ENCODE data around the gene FNBP1L. TPM values are rescaled to one million over a fixed set of nuclear protein-coding genes. Genes with fewer than 3 reads are reported as not detected.

Gene FNBP1L
- total RNA-seq, 2 experiments from 2014 or later: 0.13 TPM

DNA sequence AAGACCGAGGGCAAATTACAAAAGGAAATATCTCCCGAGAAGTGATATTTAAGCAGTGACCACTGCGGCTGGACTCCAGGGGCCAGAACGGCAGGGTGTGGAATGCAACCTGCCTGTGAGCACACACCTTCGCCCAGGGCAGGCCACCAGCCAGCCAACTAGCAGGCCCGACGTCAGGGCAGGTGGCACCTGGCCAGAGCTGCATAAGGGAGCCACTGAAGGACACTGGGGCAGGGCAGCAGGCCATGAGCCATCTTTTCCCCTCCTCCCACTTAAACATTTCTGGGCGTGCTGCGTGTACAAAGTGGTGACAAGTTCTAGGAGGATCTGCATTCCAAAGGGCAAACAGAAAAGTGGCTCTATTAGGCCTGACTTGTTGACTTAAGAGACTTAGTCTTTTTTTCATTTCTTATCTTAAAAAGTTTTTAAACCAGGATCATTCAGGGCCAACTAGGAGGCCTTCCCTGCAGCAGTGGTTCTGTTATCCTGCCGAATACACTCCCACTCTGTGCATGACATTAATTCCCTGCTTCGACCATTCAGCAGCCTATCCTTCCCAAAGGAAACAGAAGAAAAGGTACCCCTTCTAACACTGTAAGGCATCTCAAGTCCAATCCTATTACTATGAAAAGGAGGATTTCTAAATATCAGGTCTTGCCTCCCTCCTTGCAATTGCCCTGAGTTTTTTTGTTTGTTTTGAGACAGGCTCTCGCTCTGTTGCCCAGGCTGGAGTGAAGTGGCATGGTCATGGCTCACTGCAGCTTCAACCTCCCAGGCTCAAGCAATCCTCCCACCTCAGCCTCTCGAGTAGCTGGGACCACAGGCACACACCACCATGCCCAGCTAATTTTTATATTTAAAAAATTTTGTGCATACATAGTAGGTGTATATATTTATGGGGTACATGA lies 137.4 kb downstream of the FNBP1L start:
- Histone ChIP-seq H3K27ac (ENCODE audit: low read depth, low read length, poor library complexity, severe bottlenecking) (no peak overlapping the region), H3K9me2 (ENCODE audit: insufficient read depth, low read length) (no peaks in the 10 kb centered on the region), H3K4me2 (ENCODE audit: low read length) (no peak overlapping the region), H2AFZ (ENCODE audit: low read length) (no peak overlapping the region), H3K4me3 (ENCODE audit: low read depth, low read length, poor library complexity, severe bottlenecking) (no peak overlapping the region), H4K20me1 (ENCODE audit: insufficient read depth, low read length) (no peaks in the 10 kb centered on the region), H3K9me3 (ENCODE audit: low read length) (no peaks in the 10 kb centered on the region), H3K79me2 (ENCODE audit: insufficient read depth, low read depth, low read length) (no peaks in the 10 kb centered on the region), H3K4me1 (ENCODE audit: insufficient read depth, low read length, poor library complexity, severe bottlenecking) (peaks cover 7% of the 10 kb centered on the region), H3K36me3 (ENCODE audit: insufficient read depth, low read length) (peaks cover 75% of the 10 kb centered on the region)
- BruUV-seq (replicated peaks): no TSS peak
- POLR2A ChIA-PET: no interaction called here
- CTCF ChIA-PET (ENCODE audit: unreplicated experiment): no interaction called here
- DNase-seq (ENCODE audit: low spot score): no peak
- intact Hi-C loops (cut with micrococcal nuclease; ENCODE audit: unreplicated experiment): no loop called here
- TF ChIP-seq, protein P1, sequence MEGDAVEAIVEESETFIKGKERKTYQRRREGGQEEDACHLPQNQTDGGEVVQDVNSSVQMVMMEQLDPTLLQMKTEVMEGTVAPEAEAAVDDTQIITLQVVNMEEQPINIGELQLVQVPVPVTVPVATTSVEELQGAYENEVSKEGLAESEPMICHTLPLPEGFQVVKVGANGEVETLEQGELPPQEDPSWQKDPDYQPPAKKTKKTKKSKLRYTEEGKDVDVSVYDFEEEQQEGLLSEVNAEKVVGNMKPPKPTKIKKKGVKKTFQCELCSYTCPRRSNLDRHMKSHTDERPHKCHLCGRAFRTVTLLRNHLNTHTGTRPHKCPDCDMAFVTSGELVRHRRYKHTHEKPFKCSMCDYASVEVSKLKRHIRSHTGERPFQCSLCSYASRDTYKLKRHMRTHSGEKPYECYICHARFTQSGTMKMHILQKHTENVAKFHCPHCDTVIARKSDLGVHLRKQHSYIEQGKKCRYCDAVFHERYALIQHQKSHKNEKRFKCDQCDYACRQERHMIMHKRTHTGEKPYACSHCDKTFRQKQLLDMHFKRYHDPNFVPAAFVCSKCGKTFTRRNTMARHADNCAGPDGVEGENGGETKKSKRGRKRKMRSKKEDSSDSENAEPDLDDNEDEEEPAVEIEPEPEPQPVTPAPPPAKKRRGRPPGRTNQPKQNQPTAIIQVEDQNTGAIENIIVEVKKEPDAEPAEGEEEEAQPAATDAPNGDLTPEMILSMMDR (conservative IDR thresholded peaks at IDR 0.05; ENCODE audit: low read length): no peak
- no peak for TF ChIP-seq EZH2phosphoT487 (IDR thresholded peaks at IDR 0.05; ENCODE audit: borderline replicate concordance, low read depth, low read length)

DNA sequence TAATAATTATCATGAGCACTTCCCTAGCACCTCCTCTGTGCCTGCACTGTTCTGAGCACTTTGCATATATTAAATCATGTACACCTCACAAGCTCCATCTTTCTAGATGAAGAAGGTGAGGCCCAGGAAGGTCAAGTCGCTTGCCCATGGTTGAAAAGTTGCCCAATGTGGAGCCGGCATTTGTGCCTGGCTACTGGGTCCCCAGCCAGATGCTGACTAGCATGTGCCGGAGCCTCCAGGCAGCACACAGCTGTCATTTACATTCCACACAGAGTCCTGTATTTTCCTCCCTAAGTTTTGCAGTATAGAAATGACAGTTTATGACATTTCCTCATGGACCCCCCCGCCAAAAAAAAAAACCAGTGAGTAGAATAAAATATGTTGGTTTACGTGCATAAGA lies 139.4 kb downstream of the FNBP1L start:
- no peaks in the 10 kb centered on the region for H3K79me2 ChIP-seq (ENCODE audit: insufficient read depth, low read depth, low read length)
- no peaks in the 10 kb centered on the region for H4K20me1 ChIP-seq (ENCODE audit: insufficient read depth, low read length)
- no TSS peak for BruUV-seq (replicated peaks)
- DNase-seq (ENCODE audit: low spot score): no peak
- intact Hi-C loops (cut with micrococcal nuclease; ENCODE audit: unreplicated experiment): no loop called here
- TF ChIP-seq, protein P1 (conservative IDR thresholded peaks at IDR 0.05; ENCODE audit: low read length): no peak
- no peak for TF ChIP-seq EZH2phosphoT487 (IDR thresholded peaks at IDR 0.05; ENCODE audit: borderline replicate concordance, low read depth, low read length)
- no peak overlapping the region for H2AFZ ChIP-seq (ENCODE audit: low read length)
- no peak overlapping the region for H3K4me3 ChIP-seq (ENCODE audit: low read depth, low read length, poor library complexity, severe bottlenecking)
- H3K9me3 ChIP-seq (ENCODE audit: low read length): no peaks in the 10 kb centered on the region
- H3K9me2 ChIP-seq (ENCODE audit: insufficient read depth, low read length): no peaks in the 10 kb centered on the region
- H3K27ac ChIP-seq (ENCODE audit: low read depth, low read length, poor library complexity, severe bottlenecking): no peak overlapping the region
- POLR2A ChIA-PET: interaction anchor here (0.7 kb wide), 1 partner anchor 8 kb away, joined by 4 read pairs; no protein-coding TSS in a partner anchor
- no peak overlapping the region for H3K4me2 ChIP-seq (ENCODE audit: low read length)
- H3K4me1 ChIP-seq (ENCODE audit: insufficient read depth, low read length, poor library complexity, severe bottlenecking): peaks cover 27% of the 10 kb centered on the region
- H3K36me3 ChIP-seq (ENCODE audit: insufficient read depth, low read length): peaks cover 67% of the 10 kb centered on the region
- CTCF ChIA-PET (ENCODE audit: unreplicated experiment): interaction anchor here (0.5 kb wide), 1 partner anchor 9 kb away, joined by 4 read pairs; no protein-coding TSS in a partner anchor

DNA sequence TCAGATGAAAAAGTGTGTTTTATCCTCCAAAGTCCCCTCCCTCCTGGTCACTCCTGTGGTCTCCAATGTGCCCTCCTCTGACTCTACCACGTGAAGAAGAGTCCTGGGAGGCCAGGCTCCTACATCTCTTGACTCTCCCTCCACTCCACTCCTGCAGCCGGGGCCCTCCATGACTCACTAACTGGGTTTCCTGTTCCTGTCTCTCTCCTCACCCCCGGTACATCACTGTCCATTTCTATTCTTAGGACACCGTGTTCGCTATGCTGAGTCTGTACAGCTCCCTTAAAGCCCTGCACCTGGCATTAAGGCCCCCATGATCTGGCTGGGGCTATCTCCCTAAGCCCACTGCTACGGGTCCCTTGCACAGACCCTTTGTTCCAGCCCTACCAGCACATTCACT lies 140.3 kb downstream of the FNBP1L start:
- intact Hi-C loops (cut with micrococcal nuclease; ENCODE audit: unreplicated experiment): no loop called here
- Histone ChIP-seq H3K4me3 (ENCODE audit: low read depth, low read length, poor library complexity, severe bottlenecking) (no peak overlapping the region), H3K36me3 (ENCODE audit: insufficient read depth, low read length) (peaks cover 59% of the 10 kb centered on the region), H3K4me2 (ENCODE audit: low read length) (no peak overlapping the region), H4K20me1 (ENCODE audit: insufficient read depth, low read length) (no peaks in the 10 kb centered on the region), H3K9me2 (ENCODE audit: insufficient read depth, low read length) (no peaks in the 10 kb centered on the region), H3K27ac (ENCODE audit: low read depth, low read length, poor library complexity, severe bottlenecking) (no peak overlapping the region), H3K79me2 (ENCODE audit: insufficient read depth, low read depth, low read length) (no peaks in the 10 kb centered on the region), H2AFZ (ENCODE audit: low read length) (no peak overlapping the region), H3K4me1 (ENCODE audit: insufficient read depth, low read length, poor library complexity, severe bottlenecking) (peaks cover 30% of the 10 kb centered on the region), H3K9me3 (ENCODE audit: low read length) (no peaks in the 10 kb centered on the region)
- ChIA-PET POLR2A (interaction anchor here (0.7 kb wide), 1 partner anchor 9 kb away, joined by 4 read pairs; no protein-coding TSS in a partner anchor), CTCF (ENCODE audit: unreplicated experiment) (no interaction called here)
- BruUV-seq (replicated peaks): no TSS peak
- DNase-seq (ENCODE audit: low spot score): no peak
- no peak for TF ChIP-seq EZH2phosphoT487 (IDR thresholded peaks at IDR 0.05; ENCODE audit: borderline replicate concordance, low read depth, low read length)
- TF ChIP-seq, protein P1 (conservative IDR thresholded peaks at IDR 0.05; ENCODE audit: low read length): no peak

Measured in OCI-LY7 (cell line).